Fibroblast of pulmonary artery (primary cell): ENCODE results near the gene SMG1.
A peak's percentile ranks its signal among the peaks of the same experiment; 100 is the strongest.

Source experiments
- DNase-seq: peaks from one replicate; pipeline ENCODE4 v3.0.0-alpha.2; 2010; ENCODE audit warnings: low read depth
- H3K4me3 ChIP-seq: replicated peaks from 2 replicates; pipeline ENCODE4 v1.5.1; 2011; ENCODE audit warnings: low read depth, mild to moderate bottlenecking, control low read depth, low read length, moderate library complexity
- CTCF ChIP-seq: IDR thresholded peaks from 2 replicates; pipeline ENCODE4 v1.5.1; 2011; ENCODE audit warnings: mild to moderate bottlenecking, control low read depth, low read length, inconsistent platforms; ENCODE audit errors: missing control alignments

Gene SMG1

GRCh38 chr16:18925986-18926865, at the start of gene SMG1:
TSS of gene SMG1 (minus strand) at chr16:18926408. CDS start at chr16:18926041, 367 bp downstream.
- H3K4me3 ChIP-seq = peak within 1 kb of the TSS; percentile 72

GRCh38 chr16:18975109-18975508, 48.9 kb upstream of the SMG1 start:
- no peak for TF ChIP-seq CTCF
- DNase-seq = no peak
- H3K4me3 ChIP-seq = no peak overlapping the region

More at GRCh38 chr16:18925986-18926865, at the start of gene SMG1:
- DNase-seq = peak; percentile 93

- TF ChIP-seq CTCF = no peak
These were observed 43.6 kb upstream of the SMG1 start for GRCh38 chr16:18969855-18970240.

GRCh38 chr16:18969050-18969854, 43.0 kb upstream of the SMG1 start:
- TF ChIP-seq CTCF = peak; percentile 90

More at GRCh38 chr16:18969855-18970240, 43.6 kb upstream of the SMG1 start:
- no peak overlapping the region for H3K4me3 ChIP-seq
- DNase-seq = no peak

GRCh38 chr16:18966791-18967190, 40.6 kb upstream of the SMG1 start:
- TF ChIP-seq CTCF = no peak
- no peak overlapping the region for H3K4me3 ChIP-seq
- DNase-seq = no peak

More at GRCh38 chr16:18969050-18969854, 43.0 kb upstream of the SMG1 start:
- peak; percentile 80 for DNase-seq
- peak overlapping the region; percentile 48 for H3K4me3 ChIP-seq

- TF ChIP-seq CTCF = no peak
- H3K4me3 ChIP-seq = no peak overlapping the region
- no peak for DNase-seq
These were observed 39.3 kb upstream of the SMG1 start for GRCh38 chr16:18965555-18965954.

- no peak overlapping the region for H3K4me3 ChIP-seq
- DNase-seq = no peak
- TF ChIP-seq CTCF = no peak
These were observed 32.9 kb upstream of the SMG1 start for GRCh38 chr16:18959031-18959505.
